HG03135 (cell line): ENCODE results near the gene KCTD14.

Experiments
- ATAC-seq: cut with Tn5 transposase; IDR thresholded peaks from one replicate; pipeline ENCODE4 v1.9.1; 2021; ENCODE audit warnings: mild to moderate bottlenecking, moderate library complexity; ENCODE audit not compliant: unreplicated experiment

The KCTD14 gene

DNA sequence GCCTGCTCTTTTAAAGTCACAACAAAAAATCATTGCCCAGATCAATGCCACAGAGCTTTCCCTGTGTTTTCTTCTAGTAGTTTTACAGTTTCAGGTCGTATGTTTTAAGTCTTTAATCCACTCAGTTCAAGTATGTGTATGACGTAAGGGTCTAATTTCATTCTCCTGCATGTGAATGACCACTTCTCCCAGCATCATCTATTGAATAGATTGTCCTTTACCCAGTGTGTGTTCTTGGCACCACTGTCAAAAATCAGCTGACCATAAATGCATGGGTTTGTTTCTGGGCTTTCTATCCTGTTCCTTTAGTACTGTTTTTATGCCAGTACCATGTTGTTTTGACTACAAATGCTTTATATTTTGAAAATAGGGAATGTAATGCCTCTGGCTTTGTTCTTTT lies 56.7 kb downstream of the KCTD14 start:
- ATAC-seq = no peak
